Panc1 (cell line): ENCODE data around the gene GBX1.

Experiments used
- POLR2AphosphoS5 ChIP-seq: IDR thresholded peaks from 2 replicates; pipeline ENCODE4 v1.6.1; 2012; ENCODE audit warnings: mild to moderate bottlenecking, low read depth, low read length, moderate library complexity
- TF ChIP-seq, protein P1 (sequence below), 2 experiments: IDR thresholded peaks; 2 replicates each; pipeline ENCODE4 v1.6.1; 2011 to 2012; ENCODE audit warnings: low read depth in 2 of 2, control low read depth in 1 of 2, low read length in 1 of 2, mild to moderate bottlenecking in 1 of 2, moderate library complexity in 1 of 2; ENCODE audit not compliant: insufficient read depth in 1 of 2
- TF ChIP-seq, protein P2 (sequence below): fragments of 450-650 bp; IDR thresholded peaks from 2 replicates; pipeline ENCODE4 v1.5.1; 2017; ENCODE audit warnings: mild to moderate bottlenecking

DNA sequence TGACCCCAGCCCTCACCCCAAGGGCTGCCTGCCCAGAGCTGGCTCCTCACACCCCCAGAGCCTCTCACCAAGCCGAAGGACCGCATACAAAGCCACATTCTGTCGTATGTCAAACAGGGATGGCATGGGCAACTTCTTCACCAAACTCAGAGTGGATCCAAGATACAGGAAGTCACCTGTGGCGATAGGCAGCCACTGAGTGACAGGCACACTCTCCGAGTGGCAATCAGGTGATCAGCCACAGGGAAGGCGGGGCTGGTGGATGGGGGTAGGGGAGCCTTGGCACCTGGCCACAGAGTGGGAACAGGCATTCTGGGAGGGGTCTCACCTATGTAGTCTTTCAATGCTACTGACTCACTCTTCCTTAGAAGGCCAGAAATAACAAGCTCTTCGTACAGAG lies 26.7 kb upstream of the GBX1 start:
- TF ChIP-seq, protein P1, sequence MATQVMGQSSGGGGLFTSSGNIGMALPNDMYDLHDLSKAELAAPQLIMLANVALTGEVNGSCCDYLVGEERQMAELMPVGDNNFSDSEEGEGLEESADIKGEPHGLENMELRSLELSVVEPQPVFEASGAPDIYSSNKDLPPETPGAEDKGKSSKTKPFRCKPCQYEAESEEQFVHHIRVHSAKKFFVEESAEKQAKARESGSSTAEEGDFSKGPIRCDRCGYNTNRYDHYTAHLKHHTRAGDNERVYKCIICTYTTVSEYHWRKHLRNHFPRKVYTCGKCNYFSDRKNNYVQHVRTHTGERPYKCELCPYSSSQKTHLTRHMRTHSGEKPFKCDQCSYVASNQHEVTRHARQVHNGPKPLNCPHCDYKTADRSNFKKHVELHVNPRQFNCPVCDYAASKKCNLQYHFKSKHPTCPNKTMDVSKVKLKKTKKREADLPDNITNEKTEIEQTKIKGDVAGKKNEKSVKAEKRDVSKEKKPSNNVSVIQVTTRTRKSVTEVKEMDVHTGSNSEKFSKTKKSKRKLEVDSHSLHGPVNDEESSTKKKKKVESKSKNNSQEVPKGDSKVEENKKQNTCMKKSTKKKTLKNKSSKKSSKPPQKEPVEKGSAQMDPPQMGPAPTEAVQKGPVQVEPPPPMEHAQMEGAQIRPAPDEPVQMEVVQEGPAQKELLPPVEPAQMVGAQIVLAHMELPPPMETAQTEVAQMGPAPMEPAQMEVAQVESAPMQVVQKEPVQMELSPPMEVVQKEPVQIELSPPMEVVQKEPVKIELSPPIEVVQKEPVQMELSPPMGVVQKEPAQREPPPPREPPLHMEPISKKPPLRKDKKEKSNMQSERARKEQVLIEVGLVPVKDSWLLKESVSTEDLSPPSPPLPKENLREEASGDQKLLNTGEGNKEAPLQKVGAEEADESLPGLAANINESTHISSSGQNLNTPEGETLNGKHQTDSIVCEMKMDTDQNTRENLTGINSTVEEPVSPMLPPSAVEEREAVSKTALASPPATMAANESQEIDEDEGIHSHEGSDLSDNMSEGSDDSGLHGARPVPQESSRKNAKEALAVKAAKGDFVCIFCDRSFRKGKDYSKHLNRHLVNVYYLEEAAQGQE (IDR thresholded peaks at IDR 0.05; ENCODE audit: insufficient read depth in 1 of 2, low read depth in 2 of 2, low read length in 1 of 2): no peak
- TF ChIP-seq, protein P2, sequence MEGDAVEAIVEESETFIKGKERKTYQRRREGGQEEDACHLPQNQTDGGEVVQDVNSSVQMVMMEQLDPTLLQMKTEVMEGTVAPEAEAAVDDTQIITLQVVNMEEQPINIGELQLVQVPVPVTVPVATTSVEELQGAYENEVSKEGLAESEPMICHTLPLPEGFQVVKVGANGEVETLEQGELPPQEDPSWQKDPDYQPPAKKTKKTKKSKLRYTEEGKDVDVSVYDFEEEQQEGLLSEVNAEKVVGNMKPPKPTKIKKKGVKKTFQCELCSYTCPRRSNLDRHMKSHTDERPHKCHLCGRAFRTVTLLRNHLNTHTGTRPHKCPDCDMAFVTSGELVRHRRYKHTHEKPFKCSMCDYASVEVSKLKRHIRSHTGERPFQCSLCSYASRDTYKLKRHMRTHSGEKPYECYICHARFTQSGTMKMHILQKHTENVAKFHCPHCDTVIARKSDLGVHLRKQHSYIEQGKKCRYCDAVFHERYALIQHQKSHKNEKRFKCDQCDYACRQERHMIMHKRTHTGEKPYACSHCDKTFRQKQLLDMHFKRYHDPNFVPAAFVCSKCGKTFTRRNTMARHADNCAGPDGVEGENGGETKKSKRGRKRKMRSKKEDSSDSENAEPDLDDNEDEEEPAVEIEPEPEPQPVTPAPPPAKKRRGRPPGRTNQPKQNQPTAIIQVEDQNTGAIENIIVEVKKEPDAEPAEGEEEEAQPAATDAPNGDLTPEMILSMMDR: no peak
- TF ChIP-seq POLR2AphosphoS5: no peak
